Smooth muscle cell (in vitro differentiated cells): ENCODE measurements around the gene ZNF514. TPM values are rescaled to one million over a fixed set of nuclear protein-coding genes. Genes with fewer than 3 reads are reported as not detected.
A peak's percentile ranks its signal among the peaks of the same experiment; 100 is the strongest.

Source experiments
- DNase-seq: peaks from one replicate; lab custom pipeline; 2025; ENCODE audit not compliant: unreplicated experiment; lab: John Stamatoyannopoulos, UW
- H2AFZ ChIP-seq: fragments of 200-600 bp; sonication (generic); 2 replicates; pipeline ENCODE4 v1.6.0; 2016; ENCODE audit warnings: antibody characterized with exemption, low read depth, mild to moderate bottlenecking
- H3F3A ChIP-seq: fragments of 200-600 bp; sonication (generic); 2 replicates; pipeline ENCODE4 v1.6.0; 2017; ENCODE audit warnings: antibody characterized with exemption, low read depth
- H3K27ac ChIP-seq: fragments of 200-600 bp; sonication (generic); 2 replicates; pipeline ENCODE4 v1.5.1; 2016; ENCODE audit warnings: low read depth, mild to moderate bottlenecking
- H3K27me3 ChIP-seq: fragments of 200-600 bp; sonication (generic); 2 replicates; pipeline ENCODE4 v1.6.1; 2016; ENCODE audit warnings: low read depth, mild to moderate bottlenecking
- H3K36me3 ChIP-seq: fragments of 200-600 bp; sonication (generic); 2 replicates; pipeline ENCODE4 v1.5.1; 2016; ENCODE audit warnings: low read depth
- H3K4me1 ChIP-seq: fragments of 200-600 bp; sonication (generic); 2 replicates; pipeline ENCODE4 v1.5.1; 2016; ENCODE audit warnings: low read depth
- H3K4me2 ChIP-seq: fragments of 200-600 bp; sonication (generic); 2 replicates; pipeline ENCODE4 v1.6.0; 2016; ENCODE audit warnings: mild to moderate bottlenecking
- H3K4me3 ChIP-seq: fragments of 200-600 bp; sonication (generic); 2 replicates; pipeline ENCODE4 v1.5.1; 2016; ENCODE audit warnings: mild to moderate bottlenecking
- H3K79me2 ChIP-seq: fragments of 200-600 bp; sonication (generic); 2 replicates; pipeline ENCODE4 v1.6.0; 2016; ENCODE audit warnings: low read depth, mild to moderate bottlenecking
- H3K9ac ChIP-seq: fragments of 200-600 bp; sonication (generic); 2 replicates; pipeline ENCODE4 v1.6.0; 2016; ENCODE audit warnings: low read depth
- H3K9me3 ChIP-seq: fragments of 200-600 bp; sonication (generic); replicated peaks from 2 replicates; pipeline ENCODE4 v1.5.1; 2016; ENCODE audit warnings: low read depth
- H4K20me1 ChIP-seq: fragments of 200-600 bp; sonication (generic); 2 replicates; pipeline ENCODE4 v1.6.0; 2016; ENCODE audit warnings: low read depth
- WGBS: methylation state at CpG from one replicate; pipeline ENCODE4 v1.1.7; 2016; ENCODE audit warnings: low lambda C conversion rate; 5-methylcytosine and 5-hydroxymethylcytosine counted together
- polyA plus RNA-seq: library from polyadenylated mRNA; unstranded; fragments of >200 nt; fragmentation: Nextera tagmentation; extraction: Ambion mirVana; gene quantifications from 2 replicates; pipeline ENCODE4 v1.2.1, GENCODE V29; 2016
- total RNA-seq: library from RNA; depleted of rRNA; stranded (reverse); fragments of >200 nt; gene quantifications from 2 replicates; pipeline ENCODE4 v1.2.3, GENCODE V29; 2014
- TF ChIP-seq, protein P1 (sequence below): fragments of 200-600 bp; sonication (generic); IDR thresholded peaks from 2 replicates; pipeline ENCODE4 v1.5.1; 2017; ENCODE audit warnings: borderline replicate concordance, mild to moderate bottlenecking, antibody characterized with exemption; ENCODE audit not compliant: insufficient read depth, poor library complexity, severe bottlenecking

ZNF514 gene
- total and polyA plus RNA-seq, 2 experiments from 2014 or later, result 2.7 to 6.1 TPM

DNA sequence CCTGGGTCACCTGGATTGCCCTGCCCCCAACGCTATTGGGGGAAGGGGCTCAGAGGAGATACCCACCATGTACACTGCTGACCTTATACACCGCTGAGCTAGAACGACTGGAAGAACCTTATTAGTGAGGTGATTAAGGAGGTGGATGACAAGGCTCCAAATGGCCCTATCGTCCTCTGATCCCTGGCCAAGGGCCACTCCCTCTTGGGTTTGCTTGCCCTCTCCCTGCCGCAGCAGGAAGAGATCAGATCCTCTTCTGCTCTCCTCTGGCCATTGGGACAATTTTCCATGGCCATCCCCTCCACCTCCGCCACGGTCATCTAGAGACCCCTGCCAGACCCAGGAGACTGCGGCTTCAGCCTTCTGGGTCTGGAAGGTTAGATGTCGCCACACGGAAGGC, 1.2 kb downstream of the ZNF514 start:
- no peaks in the 10 kb centered on the region for H3K27me3 ChIP-seq
- H4K20me1 ChIP-seq, result no peaks in the 10 kb centered on the region
- peaks cover 7% of the 10 kb centered on the region for H3F3A ChIP-seq
- 81% methylated on average over 10 of the region's 10 CpGs for WGBS
- H3K9me3 ChIP-seq, result peaks cover 12% of the 10 kb centered on the region
- H3K4me1 ChIP-seq, result peaks cover 7% of the 10 kb centered on the region
- peak overlapping the region; percentile 97 for H3K4me2 ChIP-seq
- peaks cover 35% of the 10 kb centered on the region for H3K36me3 ChIP-seq
- H2AFZ ChIP-seq, result peak overlapping the region; percentile 67
- peak overlapping the region; percentile 56 for H3K4me3 ChIP-seq
- H3K79me2 ChIP-seq, result peaks cover 11% of the 10 kb centered on the region
- peak overlapping the region; percentile 8 for H3K9ac ChIP-seq
- H3K27ac ChIP-seq, result no peak overlapping the region
- TF ChIP-seq, protein P1, sequence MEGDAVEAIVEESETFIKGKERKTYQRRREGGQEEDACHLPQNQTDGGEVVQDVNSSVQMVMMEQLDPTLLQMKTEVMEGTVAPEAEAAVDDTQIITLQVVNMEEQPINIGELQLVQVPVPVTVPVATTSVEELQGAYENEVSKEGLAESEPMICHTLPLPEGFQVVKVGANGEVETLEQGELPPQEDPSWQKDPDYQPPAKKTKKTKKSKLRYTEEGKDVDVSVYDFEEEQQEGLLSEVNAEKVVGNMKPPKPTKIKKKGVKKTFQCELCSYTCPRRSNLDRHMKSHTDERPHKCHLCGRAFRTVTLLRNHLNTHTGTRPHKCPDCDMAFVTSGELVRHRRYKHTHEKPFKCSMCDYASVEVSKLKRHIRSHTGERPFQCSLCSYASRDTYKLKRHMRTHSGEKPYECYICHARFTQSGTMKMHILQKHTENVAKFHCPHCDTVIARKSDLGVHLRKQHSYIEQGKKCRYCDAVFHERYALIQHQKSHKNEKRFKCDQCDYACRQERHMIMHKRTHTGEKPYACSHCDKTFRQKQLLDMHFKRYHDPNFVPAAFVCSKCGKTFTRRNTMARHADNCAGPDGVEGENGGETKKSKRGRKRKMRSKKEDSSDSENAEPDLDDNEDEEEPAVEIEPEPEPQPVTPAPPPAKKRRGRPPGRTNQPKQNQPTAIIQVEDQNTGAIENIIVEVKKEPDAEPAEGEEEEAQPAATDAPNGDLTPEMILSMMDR, result no peak
- no peak for DNase-seq

DNA sequence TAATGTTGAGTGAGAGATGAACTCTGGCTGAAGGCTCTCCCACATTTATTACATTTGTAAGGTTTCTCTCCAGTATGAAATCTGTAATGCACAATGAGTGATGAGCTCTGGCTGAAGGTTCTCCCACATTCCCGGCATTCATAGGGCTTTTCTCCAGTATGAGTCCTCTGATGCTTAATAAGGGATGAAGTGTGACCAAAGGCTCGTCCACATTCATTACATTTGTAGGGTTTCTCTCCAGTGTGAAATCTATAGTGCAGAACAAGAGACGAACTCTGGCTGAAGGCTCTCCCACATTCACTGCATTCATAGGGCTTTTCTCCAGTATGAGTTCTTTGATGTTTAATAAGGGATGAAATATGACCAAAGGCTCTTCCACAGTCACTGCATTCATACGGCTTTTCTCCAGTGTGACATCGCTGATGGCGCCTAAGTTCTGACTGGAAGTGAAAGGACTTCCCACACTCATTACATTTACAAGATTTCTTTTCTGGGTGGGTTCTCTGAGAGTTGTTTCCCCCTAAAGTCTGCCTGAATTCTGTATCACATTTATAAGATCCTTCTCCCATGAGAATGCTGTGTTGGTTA, 10.2 kb downstream of the ZNF514 start:
- Histone ChIP-seq H3K4me3 (no peak overlapping the region), H3K4me1 (no peaks in the 10 kb centered on the region), H3F3A (no peaks in the 10 kb centered on the region), H2AFZ (no peak overlapping the region), H3K79me2 (peaks cover 6% of the 10 kb centered on the region), H3K36me3 (peaks cover 86% of the 10 kb centered on the region), H3K27me3 (no peaks in the 10 kb centered on the region), H3K27ac (no peak overlapping the region), H3K4me2 (no peak overlapping the region), H3K9ac (no peak overlapping the region), H3K9me3 (peaks cover 83% of the 10 kb centered on the region), H4K20me1 (no peaks in the 10 kb centered on the region)
- no peak for DNase-seq
- 96% methylated on average over 6 of the region's 6 CpGs for WGBS
- TF ChIP-seq, protein P1, result no peak

DNA sequence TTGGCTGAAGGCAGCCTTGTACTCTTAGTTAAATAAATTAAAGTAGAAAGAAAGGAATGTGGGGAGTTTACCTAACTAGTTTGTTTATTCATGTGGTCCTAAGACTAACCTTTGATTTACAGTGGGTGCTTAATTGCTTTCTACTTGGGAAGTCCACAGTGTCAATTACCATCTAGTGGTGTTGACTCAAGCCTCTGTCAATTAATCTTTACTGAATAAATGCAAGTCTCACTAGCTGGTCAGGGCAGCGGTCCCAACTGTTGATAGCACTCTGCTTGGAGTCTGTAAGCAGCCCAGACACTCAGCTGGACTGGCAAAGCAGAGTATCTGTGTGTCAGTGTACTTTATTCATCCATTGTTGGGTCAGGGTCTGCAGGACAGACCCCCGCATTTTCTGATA, 15.8 kb downstream of the ZNF514 start:
- Histone ChIP-seq H4K20me1 (no peaks in the 10 kb centered on the region), H3K4me2 (no peak overlapping the region), H3K36me3 (peaks cover 36% of the 10 kb centered on the region), H3F3A (no peaks in the 10 kb centered on the region), H3K27ac (no peak overlapping the region), H3K4me3 (no peak overlapping the region), H3K79me2 (peaks cover 6% of the 10 kb centered on the region), H3K9ac (no peak overlapping the region), H2AFZ (no peak overlapping the region), H3K27me3 (no peaks in the 10 kb centered on the region), H3K4me1 (no peaks in the 10 kb centered on the region), H3K9me3 (peaks cover 34% of the 10 kb centered on the region)
- TF ChIP-seq, protein P1, result no peak
- no peak for DNase-seq
- 98% methylated on average over 2 of the region's 2 CpGs for WGBS

DNA sequence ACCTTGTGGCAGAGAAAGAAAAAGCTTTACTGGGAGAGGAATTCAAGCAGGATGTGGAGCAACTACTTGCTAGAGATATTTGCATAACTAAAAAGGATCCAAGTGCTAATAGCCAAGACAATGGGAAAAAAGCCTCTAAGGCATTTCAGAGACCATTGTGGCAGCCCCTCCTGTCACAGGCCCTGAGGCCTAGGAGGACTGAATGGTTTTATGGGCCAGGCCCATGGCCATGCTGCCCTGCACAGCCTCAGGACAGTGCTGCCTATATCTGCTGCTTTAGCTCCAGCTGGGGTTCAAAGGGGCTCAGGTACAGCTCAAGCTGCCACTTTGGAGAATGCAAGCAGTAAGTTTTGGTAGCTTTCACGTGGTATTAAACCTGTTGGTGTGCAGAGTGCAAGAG, 20.9 kb downstream of the ZNF514 start:
- no peak for DNase-seq
- Histone ChIP-seq H3K79me2 (no peaks in the 10 kb centered on the region), H3K4me2 (no peak overlapping the region), H3K4me1 (no peaks in the 10 kb centered on the region), H3K36me3 (peaks cover 7% of the 10 kb centered on the region), H3K27ac (no peak overlapping the region), H2AFZ (no peak overlapping the region), H4K20me1 (no peaks in the 10 kb centered on the region), H3F3A (no peaks in the 10 kb centered on the region), H3K9ac (no peak overlapping the region), H3K9me3 (peaks cover 6% of the 10 kb centered on the region), H3K27me3 (no peaks in the 10 kb centered on the region), H3K4me3 (no peak overlapping the region)
- WGBS, result 47% methylated on average over 1 of the region's 1 CpG
- TF ChIP-seq, protein P1, result no peak
